Right atrium auricular region (tissue), 2 donors: ENCODE measurements around the gene UBXN2A. TPM values are rescaled to one million over a fixed set of nuclear protein-coding genes. Genes with fewer than 3 reads are reported as not detected.

Experiments
- DNase-seq: peaks from one replicate; pipeline ENCODE4 v3.0.0-alpha.2; 2019; ENCODE audit warnings: low spot score
- H3K27ac ChIP-seq, 2 donors: fragments of 200-600 bp; sonication (generic); 1 replicate in 1 of 2; 2 replicates in 1 of 2; pipeline ENCODE4 v1.5.1; 2016 to 2019
- H3K27me3 ChIP-seq, 2 donors: fragments of 200-600 bp; sonication (generic); one replicate each; pipeline versions ENCODE4 v1.5.1 to v1.6.0; 2017 to 2019
- H3K36me3 ChIP-seq: fragments of 200-600 bp; sonication (generic); one replicate; pipeline ENCODE4 v1.5.1; 2016
- H3K4me1 ChIP-seq, 2 donors: fragments of 200-600 bp; sonication (generic); one replicate each; pipeline versions ENCODE4 v1.5.1 to v1.6.0; 2017 to 2019
- H3K4me3 ChIP-seq, 2 donors: fragments of 200-600 bp; sonication (generic); 1 replicate in 1 of 2; 2 replicates in 1 of 2; pipeline ENCODE4 v1.5.1; 2017 to 2019; ENCODE audit warnings: mild to moderate bottlenecking in 1 of 2, moderate library complexity in 1 of 2
- H3K9me3 ChIP-seq, 2 donors: fragments of 200-600 bp; sonication (generic); one replicate each; pipeline ENCODE4 v1.5.1; 2019
- total RNA-seq, 2 donors: library from RNA; depleted of rRNA; stranded (reverse); fragments of >200 nt; gene quantifications; one replicate each; pipeline ENCODE4 v1.1.0, GENCODE V29; 2016
- TF ChIP-seq, protein P1 (sequence below), 2 donors: fragments of 200-600 bp; sonication (generic); IDR thresholded peaks; one replicate each; pipeline ENCODE4 v1.5.1; 2019; ENCODE audit warnings: antibody characterized with exemption in 2 of 2

The UBXN2A gene
- total RNA-seq, 2 donors from 2014 or later, result 14.3 to 18.7 TPM

DNA sequence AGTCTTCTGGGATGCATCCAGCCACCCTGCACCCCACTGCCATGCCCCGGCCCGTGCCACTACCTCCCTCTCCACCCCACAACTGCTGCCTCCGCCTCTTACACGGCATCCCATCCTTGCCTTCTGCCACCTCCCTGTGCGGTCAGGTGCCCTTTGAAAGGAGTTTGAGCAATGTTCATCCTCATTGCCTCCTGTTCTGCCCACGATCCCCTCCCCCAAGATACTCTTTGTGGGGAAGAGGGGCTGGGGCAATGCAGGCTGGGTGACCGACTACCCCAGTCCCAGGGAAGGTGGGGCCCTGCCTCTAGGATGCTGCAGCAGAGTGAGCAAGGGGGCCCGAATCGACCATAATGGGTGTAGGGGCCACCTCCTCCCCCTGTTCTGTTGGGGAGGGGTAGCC, 78.0 kb downstream of the UBXN2A start:
- Histone ChIP-seq H3K36me3 (no peaks in the 10 kb centered on the region), H3K4me3 (no peak overlapping the region), H3K27ac (no peak overlapping the region), H3K9me3 (no peaks in the 10 kb centered on the region), H3K27me3 (no peaks in the 10 kb centered on the region), H3K4me1 (no peaks in the 10 kb centered on the region)
- no peak for DNase-seq
- TF ChIP-seq, protein P1, sequence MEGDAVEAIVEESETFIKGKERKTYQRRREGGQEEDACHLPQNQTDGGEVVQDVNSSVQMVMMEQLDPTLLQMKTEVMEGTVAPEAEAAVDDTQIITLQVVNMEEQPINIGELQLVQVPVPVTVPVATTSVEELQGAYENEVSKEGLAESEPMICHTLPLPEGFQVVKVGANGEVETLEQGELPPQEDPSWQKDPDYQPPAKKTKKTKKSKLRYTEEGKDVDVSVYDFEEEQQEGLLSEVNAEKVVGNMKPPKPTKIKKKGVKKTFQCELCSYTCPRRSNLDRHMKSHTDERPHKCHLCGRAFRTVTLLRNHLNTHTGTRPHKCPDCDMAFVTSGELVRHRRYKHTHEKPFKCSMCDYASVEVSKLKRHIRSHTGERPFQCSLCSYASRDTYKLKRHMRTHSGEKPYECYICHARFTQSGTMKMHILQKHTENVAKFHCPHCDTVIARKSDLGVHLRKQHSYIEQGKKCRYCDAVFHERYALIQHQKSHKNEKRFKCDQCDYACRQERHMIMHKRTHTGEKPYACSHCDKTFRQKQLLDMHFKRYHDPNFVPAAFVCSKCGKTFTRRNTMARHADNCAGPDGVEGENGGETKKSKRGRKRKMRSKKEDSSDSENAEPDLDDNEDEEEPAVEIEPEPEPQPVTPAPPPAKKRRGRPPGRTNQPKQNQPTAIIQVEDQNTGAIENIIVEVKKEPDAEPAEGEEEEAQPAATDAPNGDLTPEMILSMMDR (IDR thresholded peaks at IDR 0.05), result no peak

DNA sequence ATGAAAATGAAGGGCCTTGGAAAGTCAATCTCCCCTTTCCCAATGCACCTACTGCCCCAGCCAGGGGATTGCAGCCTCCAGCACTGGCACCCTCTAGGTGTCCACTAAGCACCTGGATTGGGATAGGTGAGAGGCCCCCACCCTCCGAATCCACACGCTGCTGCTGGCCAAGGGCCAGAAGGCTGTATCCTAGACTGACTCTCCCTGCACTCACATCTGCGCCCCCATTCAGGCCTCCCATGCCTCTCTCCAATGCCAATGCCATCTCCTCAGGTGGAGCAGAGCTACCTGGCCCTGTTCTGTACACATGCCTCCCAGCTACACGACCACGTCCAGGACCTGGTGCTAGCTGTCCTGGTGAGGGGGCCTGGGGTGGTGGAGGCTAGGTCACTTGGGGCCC, 79.5 kb downstream of the UBXN2A start:
- DNase-seq, result no peak
- H3K36me3 ChIP-seq, result no peaks in the 10 kb centered on the region
- no peak overlapping the region for H3K27ac ChIP-seq
- H3K27me3 ChIP-seq, result no peaks in the 10 kb centered on the region
- H3K9me3 ChIP-seq, result no peaks in the 10 kb centered on the region
- no peak overlapping the region for H3K4me3 ChIP-seq
- H3K4me1 ChIP-seq, result no peaks in the 10 kb centered on the region
- TF ChIP-seq, protein P1 (IDR thresholded peaks at IDR 0.05), result no peak

DNA sequence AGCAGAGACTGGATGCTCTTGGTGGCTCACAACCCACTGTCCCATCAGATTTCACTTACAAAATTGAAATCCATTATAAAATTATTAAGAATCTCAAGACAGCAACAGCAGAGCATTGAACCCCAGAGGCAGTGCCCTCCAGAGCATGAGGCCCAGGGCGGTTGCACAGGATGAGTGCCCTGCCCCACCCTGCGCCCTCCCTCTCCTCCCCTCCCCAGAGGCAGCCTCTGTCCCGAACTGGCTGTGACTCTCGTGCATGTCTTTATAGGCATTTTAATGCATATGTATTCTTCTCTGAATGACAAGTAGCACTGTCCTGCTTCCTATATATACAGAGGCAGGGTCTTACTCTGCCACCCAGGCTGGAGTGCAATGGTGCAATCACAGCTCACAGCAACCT, 80.0 kb downstream of the UBXN2A start:
- no peak for DNase-seq
- Histone ChIP-seq H3K27ac (no peak overlapping the region), H3K27me3 (no peaks in the 10 kb centered on the region), H3K4me1 (no peaks in the 10 kb centered on the region), H3K9me3 (no peaks in the 10 kb centered on the region), H3K4me3 (no peak overlapping the region), H3K36me3 (no peaks in the 10 kb centered on the region)
- TF ChIP-seq, protein P1 (IDR thresholded peaks at IDR 0.05), result no peak

DNA sequence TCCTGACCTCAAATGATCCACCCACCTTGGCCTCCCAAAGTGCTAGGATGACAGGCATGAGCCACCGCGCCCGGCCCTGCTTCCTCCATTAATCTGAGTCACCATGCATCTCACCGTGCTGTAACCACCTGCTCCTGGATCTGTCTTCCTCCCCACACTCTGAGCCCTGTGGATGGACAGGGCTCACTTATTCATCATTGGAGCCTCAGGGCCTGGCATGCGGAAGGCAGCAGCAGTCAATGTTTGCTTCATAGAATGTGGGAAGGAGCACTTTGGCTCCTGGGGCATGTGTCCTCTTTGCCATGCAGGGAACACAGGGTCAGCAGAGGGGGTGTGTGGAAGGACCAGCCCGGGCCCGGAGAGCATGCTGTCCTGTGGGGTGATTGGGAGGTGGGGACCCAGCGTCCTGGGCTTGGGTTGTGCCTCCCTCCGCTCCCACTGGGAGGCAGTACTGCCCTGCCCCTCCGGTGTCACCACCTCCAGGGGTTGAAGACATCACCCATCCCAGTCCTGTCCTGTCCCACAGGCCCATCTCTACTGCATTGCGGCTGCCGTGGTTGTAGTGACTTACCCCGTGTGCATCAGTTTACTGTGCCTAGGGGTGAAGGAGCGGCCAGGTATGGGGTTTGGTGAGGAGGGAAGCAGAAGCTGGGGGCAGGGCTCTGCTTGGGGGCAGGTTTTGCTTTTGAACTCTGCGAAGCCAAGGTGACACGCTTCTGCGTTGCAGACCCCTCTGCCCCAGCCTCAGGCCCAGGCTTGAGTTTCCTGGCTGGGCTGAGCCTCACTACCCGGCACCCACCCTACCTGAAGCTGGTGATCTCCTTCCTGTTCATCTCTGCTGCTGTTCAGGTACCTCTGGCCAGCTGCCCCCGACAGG, 81.1 kb downstream of the UBXN2A start:
- TF ChIP-seq, protein P1 (IDR thresholded peaks at IDR 0.05), result peak in 1 of 2 donors; percentile 16
- Histone ChIP-seq H3K9me3 (no peaks in the 10 kb centered on the region), H3K36me3 (peaks cover 3% of the 10 kb centered on the region), H3K27me3 (no peaks in the 10 kb centered on the region), H3K4me3 (no peak overlapping the region), H3K4me1 (no peaks in the 10 kb centered on the region), H3K27ac (no peak overlapping the region)
- no peak for DNase-seq

DNA sequence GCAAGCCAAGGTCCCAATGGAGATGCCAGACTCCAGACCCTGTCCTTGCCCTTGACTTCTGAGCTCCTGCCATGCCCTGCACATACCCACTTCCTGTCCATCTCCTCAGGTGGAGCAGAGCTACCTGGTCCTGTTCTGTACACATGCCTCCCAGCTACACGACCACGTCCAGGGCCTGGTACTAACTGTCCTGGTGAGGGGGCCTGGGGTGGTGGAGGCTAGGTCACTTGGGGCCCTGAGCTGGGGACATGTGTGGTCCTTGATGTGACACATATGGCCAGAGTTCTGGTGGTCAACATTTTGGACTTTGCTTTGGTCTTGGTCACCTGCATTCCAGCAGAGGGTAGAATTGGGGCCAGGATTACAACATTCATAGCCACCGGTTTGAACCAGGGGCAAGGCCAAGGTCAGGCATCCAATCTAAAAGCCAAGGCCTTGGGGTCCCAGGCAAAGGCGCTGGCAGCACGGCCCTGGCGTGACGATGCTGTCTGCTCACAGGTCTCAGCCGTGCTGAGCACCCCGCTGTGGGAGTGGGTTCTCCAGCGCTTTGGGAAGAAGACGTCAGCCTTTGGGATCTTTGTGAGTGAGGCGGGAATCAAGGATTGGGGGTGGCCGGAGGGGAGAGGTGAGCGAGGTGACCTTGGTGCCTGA, 82.2 kb downstream of the UBXN2A start:
- Histone ChIP-seq H3K4me1 (no peaks in the 10 kb centered on the region), H3K4me3 (no peak overlapping the region), H3K36me3 (peaks cover 4% of the 10 kb centered on the region), H3K27ac (no peak overlapping the region), H3K27me3 (no peaks in the 10 kb centered on the region), H3K9me3 (no peaks in the 10 kb centered on the region)
- no peak for DNase-seq
- TF ChIP-seq, protein P1 (IDR thresholded peaks at IDR 0.05), result no peak
